CD8-positive, alpha-beta memory T cell (primary cell): ENCODE measurements around the gene FMNL3. TPM values are rescaled to one million over a fixed set of nuclear protein-coding genes. Genes with fewer than 3 reads are reported as not detected.
"Not testable (repeated sequence)": the region's sequence is repeated elsewhere in the genome, so short reads cannot be mapped to it uniquely, and the experiment has no call there.

Source experiments
- CTCF ChIA-PET: fragments of 350-600 bp; sonication (Branson Sonifier 250); formaldehyde crosslinking; loops from one replicate; lab custom pipeline; 2021; ENCODE audit warnings: antibody characterized with exemption; lab: Charles Lee
- POLR2A ChIA-PET: fragments of 350-600 bp; sonication (Branson Sonifier 250); formaldehyde crosslinking; loops from one replicate; lab custom pipeline; 2021; ENCODE audit warnings: antibody characterized with exemption; lab: Charles Lee
- DNase-seq, 5 donors: peaks; one replicate each; pipeline versions ENCODE4 v3.0.0 to v3.0.0-alpha.2; 2020 to 2022; ENCODE audit warnings: mixed read lengths in 1 of 5
- H3K27ac ChIP-seq: one replicate; pipeline ENCODE4 v1.7.0; 2013; ENCODE audit warnings: low read depth, mild to moderate bottlenecking, low read length, moderate library complexity
- H3K27me3 ChIP-seq: 2 replicates; pipeline ENCODE4 v1.7.0; 2013; ENCODE audit warnings: low read length, mild to moderate bottlenecking; ENCODE audit not compliant: insufficient read depth, poor library complexity, severe bottlenecking
- H3K36me3 ChIP-seq: 2 replicates; pipeline ENCODE4 v1.7.0; 2013; ENCODE audit warnings: mild to moderate bottlenecking, low read length, moderate library complexity; ENCODE audit not compliant: insufficient read depth
- H3K4me1 ChIP-seq: 2 replicates; pipeline ENCODE4 v1.7.0; 2013; ENCODE audit warnings: mild to moderate bottlenecking, low read length, moderate library complexity; ENCODE audit not compliant: insufficient read depth
- H3K4me3 ChIP-seq: 2 replicates; pipeline ENCODE4 v1.7.0; 2013; ENCODE audit warnings: mild to moderate bottlenecking, low read length
- H3K9me3 ChIP-seq: 2 replicates; pipeline ENCODE4 v1.7.0; 2013; ENCODE audit warnings: mild to moderate bottlenecking, low read length
- H3K27ac Mint-ChIP-seq, 8 donors: one replicate each; pipeline ENCODE4 v1.8.0; 2020 to 2021; ENCODE audit warnings: mixed read lengths in 8 of 8, mild to moderate bottlenecking in 6 of 8, inconsistent platforms in 3 of 8, moderate library complexity in 3 of 8
- H3K27me3 Mint-ChIP-seq, 2 donors: one replicate each; pipeline ENCODE4 v1.8.0; 2020 to 2021; ENCODE audit warnings: mixed read lengths in 2 of 2, mild to moderate bottlenecking in 1 of 2, moderate library complexity in 1 of 2
- H3K36me3 Mint-ChIP-seq, 3 donors: one replicate each; pipeline ENCODE4 v1.8.0; 2020 to 2021; ENCODE audit warnings: mixed read lengths in 3 of 3, inconsistent platforms in 1 of 3, mild to moderate bottlenecking in 1 of 3
- H3K4me1 Mint-ChIP-seq, 3 donors: one replicate each; pipeline ENCODE4 v1.8.0; 2020 to 2021; ENCODE audit warnings: mixed read lengths in 3 of 3, inconsistent platforms in 1 of 3, mild to moderate bottlenecking in 1 of 3
- H3K4me3 Mint-ChIP-seq, 7 donors: one replicate each; pipeline ENCODE4 v1.8.0; 2020 to 2021; ENCODE audit warnings: mixed read lengths in 7 of 7, mild to moderate bottlenecking in 6 of 7, moderate library complexity in 4 of 7, inconsistent platforms in 2 of 7
- H3K9me3 Mint-ChIP-seq, 5 donors: one replicate each; pipeline ENCODE4 v1.8.0; 2020 to 2022; ENCODE audit warnings: mixed read lengths in 5 of 5, mild to moderate bottlenecking in 3 of 5, moderate library complexity in 2 of 5, inconsistent platforms in 1 of 5
- polyA plus RNA-seq: library from polyadenylated mRNA; unstranded; fragments of 300-500 nt; fragmentation: Illumina TruSeq; gene quantifications from one replicate; pipeline ENCODE4 v1.2.3, GENCODE V29; 2021
- total RNA-seq, 2 experiments: library from RNA; stranded (reverse); gene quantifications; one replicate each; pipeline ENCODE4 v1.2.3, GENCODE V29; 2021

The FMNL3 gene
- total and polyA plus RNA-seq, 3 experiments from 2014 or later: 6.3 to 36.7 (median 35.8) TPM

DNA sequence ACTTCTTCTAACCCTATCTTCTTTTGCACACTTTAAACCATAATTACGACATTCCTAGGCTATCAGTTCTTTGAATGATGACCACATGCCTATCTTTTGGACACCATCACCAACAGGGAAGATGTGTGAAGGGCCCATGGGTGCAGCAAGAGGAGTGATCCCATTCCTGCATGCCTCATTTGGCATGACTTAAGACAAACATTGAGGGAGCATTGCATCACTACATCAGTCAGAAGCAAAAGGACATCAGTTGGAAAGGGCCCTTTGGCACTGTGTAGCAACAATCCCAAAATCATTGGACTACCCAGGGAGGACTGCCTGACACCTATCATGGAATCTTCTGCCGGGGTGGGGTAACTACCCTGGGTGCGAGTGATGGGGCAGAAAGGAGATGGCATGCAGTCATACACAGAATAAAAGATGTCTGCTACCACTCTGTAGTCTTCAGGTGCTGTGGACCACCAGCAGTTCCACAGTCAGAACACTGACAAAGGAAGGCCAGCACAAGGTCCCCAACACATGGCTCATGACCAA, 23.4 kb upstream of the FMNL3 start:
- ChIA-PET CTCF (no interaction called here), POLR2A (no interaction called here)
- H3K4me3 ChIP-seq: no peak overlapping the region
- no peaks in the 10 kb centered on the region for H3K36me3 ChIP-seq
- no peak overlapping the region for H3K27ac ChIP-seq
- Mint-ChIP-seq H3K36me3 (peaks cover 0 to 11% (median 2%) of the 10 kb centered on the region in 3 donors), H3K9me3 (peaks cover 0 to 7% (median 5%) of the 10 kb centered on the region in 5 donors), H3K4me1 (no peaks in the 10 kb centered on the region), H3K27ac (no peak overlapping the region), H3K4me3 (no peak overlapping the region), H3K27me3 (peaks cover under 1 to 17% of the 10 kb centered on the region in 2 donors)
- H3K4me1 ChIP-seq: no peaks in the 10 kb centered on the region
- no peaks in the 10 kb centered on the region for H3K27me3 ChIP-seq
- no peaks in the 10 kb centered on the region for H3K9me3 ChIP-seq
- DNase-seq: no peak

DNA sequence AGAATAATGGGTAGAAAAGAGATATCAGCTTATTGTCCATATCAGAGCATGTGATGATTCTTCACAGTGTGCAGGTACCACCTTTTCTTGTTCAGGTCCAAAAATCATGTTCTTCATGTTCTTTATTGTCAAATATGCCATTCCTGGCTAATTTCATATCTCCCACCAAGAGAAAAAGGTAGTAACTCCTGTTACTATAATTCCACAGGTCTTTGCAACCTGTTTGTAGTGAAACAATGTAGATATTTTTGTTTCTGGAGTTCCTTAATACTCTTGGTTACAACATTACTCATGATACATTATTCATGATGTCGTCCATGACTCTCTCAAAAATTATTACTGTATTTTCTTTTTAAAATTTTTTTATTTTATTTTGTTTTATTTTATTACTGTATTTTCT, 22.8 kb upstream of the FMNL3 start:
- no peak for DNase-seq
- H3K4me1 ChIP-seq: no peaks in the 10 kb centered on the region
- POLR2A ChIA-PET: no interaction called here
- Mint-ChIP-seq H3K36me3 (peaks cover 0 to 5% (median 0%) of the 10 kb centered on the region in 3 donors), H3K4me3 (no peak overlapping the region), H3K27ac (no peak overlapping the region), H3K4me1 (no peaks in the 10 kb centered on the region), H3K9me3 (peaks cover 0 to 4% (median 1%) of the 10 kb centered on the region in 5 donors), H3K27me3 (peaks cover 2 to 21% of the 10 kb centered on the region in 2 donors)
- H3K27me3 ChIP-seq: no peaks in the 10 kb centered on the region
- H3K27ac ChIP-seq: no peak overlapping the region
- no peaks in the 10 kb centered on the region for H3K9me3 ChIP-seq
- no peaks in the 10 kb centered on the region for H3K36me3 ChIP-seq
- H3K4me3 ChIP-seq: no peak overlapping the region
- CTCF ChIA-PET: no interaction called here

DNA sequence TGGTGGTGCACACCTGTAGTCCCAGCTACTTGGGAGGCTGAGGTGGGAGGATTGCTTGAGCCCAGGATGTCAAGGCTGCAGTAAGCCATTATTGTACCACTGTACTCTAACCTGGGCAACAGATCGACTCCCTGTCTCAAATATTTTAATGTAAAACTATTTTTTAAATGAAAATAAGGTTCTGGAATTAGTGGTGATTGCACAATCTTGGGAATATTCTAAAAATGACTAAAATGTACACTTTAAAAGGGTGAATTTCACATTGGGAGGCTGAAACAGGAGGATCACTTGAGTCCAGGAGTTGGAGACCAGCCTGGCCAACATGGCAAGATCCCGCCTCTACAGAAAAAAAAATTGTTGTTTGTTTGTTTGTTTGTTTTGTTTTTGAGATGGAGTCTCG, 21.2 kb upstream of the FMNL3 start:
- Histone ChIP-seq H3K27ac (no peak overlapping the region), H3K9me3 (no peaks in the 10 kb centered on the region), H3K36me3 (no peaks in the 10 kb centered on the region), H3K4me3 (no peak overlapping the region), H3K4me1 (no peaks in the 10 kb centered on the region), H3K27me3 (no peaks in the 10 kb centered on the region)
- Mint-ChIP-seq H3K27ac (no peak overlapping the region), H3K4me3 (no peak overlapping the region), H3K4me1 (no peaks in the 10 kb centered on the region), H3K27me3 (peaks cover 13 to 28% of the 10 kb centered on the region in 2 donors), H3K9me3 (no peaks in the 10 kb centered on the region), H3K36me3 (no peaks in the 10 kb centered on the region)
- CTCF ChIA-PET: interaction anchor here (1.2 kb wide), 1 partner anchor 13 kb away, joined by 4 read pairs; the partner anchor contains the start of gene TMBIM6
- POLR2A ChIA-PET: no interaction called here
- no peak for DNase-seq

DNA sequence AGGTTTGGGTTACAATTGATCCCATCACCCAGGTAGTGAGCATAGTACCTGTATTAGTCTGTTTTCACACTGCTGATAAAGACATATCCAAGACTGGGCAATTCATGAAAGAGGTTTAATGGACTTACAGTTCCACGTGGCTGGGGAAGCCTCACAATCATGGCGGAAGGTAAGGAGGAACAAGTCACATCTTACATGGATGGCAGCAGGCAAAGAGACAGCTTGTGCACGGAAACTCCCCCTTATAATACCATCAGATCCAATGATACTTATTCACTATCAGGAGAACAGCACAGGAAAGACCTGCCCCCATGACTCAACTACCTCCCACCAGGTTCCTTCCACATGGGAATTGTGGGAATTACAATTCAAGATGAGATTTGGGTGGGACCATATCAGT, 14.2 kb upstream of the FMNL3 start:
- POLR2A ChIA-PET, CTCF ChIA-PET, H3K9me3 Mint-ChIP-seq, H3K36me3 Mint-ChIP-seq, H3K4me3 ChIP-seq, H3K27ac ChIP-seq, H3K36me3 ChIP-seq, H3K9me3 ChIP-seq, DNase-seq, H3K4me3 Mint-ChIP-seq, H3K27me3 ChIP-seq, H3K4me1 ChIP-seq, H3K4me1 Mint-ChIP-seq: not testable (repeated sequence)
- Mint-ChIP-seq H3K27me3 (peaks cover 13 to 16% of the 10 kb centered on the region in 2 donors), H3K27ac (peak overlapping the region in 1 of 8 donors; percentile 46)

DNA sequence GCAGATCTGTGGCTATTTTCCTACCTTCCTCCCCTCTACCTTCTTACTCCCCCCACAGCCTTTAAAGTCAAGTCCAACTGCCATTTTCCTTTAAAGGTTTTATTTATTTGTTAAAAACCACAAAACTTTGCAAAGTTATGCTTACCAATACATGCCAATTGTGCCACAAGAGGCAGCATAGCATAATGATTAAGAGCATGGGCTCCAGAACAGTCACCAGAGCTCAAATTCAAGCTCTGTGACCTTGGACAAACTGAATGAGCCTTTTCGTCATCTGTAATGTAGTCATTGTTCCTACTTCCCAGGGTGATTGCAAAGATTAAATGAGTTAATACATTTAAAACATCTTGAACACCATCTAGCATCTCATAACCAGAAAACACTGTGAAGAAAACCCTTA, 13.0 kb upstream of the FMNL3 start:
- H3K4me3 Mint-ChIP-seq: no peak overlapping the region
- Histone ChIP-seq H3K27ac (no peak overlapping the region), H3K9me3 (no peaks in the 10 kb centered on the region), H3K4me3 (no peak overlapping the region), H3K36me3 (no peaks in the 10 kb centered on the region), H3K27me3 (no peaks in the 10 kb centered on the region), H3K4me1 (no peaks in the 10 kb centered on the region)
- no peaks in the 10 kb centered on the region for H3K36me3 Mint-ChIP-seq
- ChIA-PET POLR2A (no interaction called here), CTCF (interaction anchor here (1.1 kb wide), 1 partner anchor 84 kb away, joined by 3 read pairs; no protein-coding TSS in a partner anchor)
- peaks cover 12 to 14% of the 10 kb centered on the region in 2 donors for H3K27me3 Mint-ChIP-seq
- no peak overlapping the region for H3K27ac Mint-ChIP-seq
- DNase-seq: no peak
- no peaks in the 10 kb centered on the region for H3K4me1 Mint-ChIP-seq
- H3K9me3 Mint-ChIP-seq: no peaks in the 10 kb centered on the region

DNA sequence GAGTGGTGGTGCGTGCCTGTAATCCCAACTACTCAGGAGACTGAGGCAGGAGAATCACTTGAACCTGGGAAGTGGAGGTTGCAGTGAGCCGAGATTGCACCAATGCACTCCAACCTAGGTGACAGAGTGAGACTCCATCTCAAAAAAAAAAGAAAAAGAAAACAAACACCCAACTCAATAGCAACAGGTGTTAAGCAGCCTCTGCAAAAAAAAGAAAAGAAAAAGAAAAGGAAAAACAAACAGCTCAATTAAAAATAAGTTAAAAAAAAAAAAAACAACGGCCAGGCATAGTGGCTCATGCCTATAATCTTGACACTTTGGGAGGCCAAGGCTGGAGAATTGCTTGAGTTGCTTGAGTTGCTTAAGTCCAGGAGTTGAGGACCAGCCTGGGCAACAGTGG, 10.6 kb upstream of the FMNL3 start:
- H3K27me3 Mint-ChIP-seq: peaks cover 5 to 16% of the 10 kb centered on the region in 2 donors
- not testable (repeated sequence) for H3K4me3 Mint-ChIP-seq, H3K4me1 Mint-ChIP-seq, H3K9me3 Mint-ChIP-seq, H3K36me3 ChIP-seq, H3K9me3 ChIP-seq, H3K27ac Mint-ChIP-seq, H3K36me3 Mint-ChIP-seq, H3K27me3 ChIP-seq, H3K4me1 ChIP-seq, DNase-seq, H3K4me3 ChIP-seq, H3K27ac ChIP-seq
- ChIA-PET POLR2A (interaction anchor here (0.6 kb wide), 1 partner anchor 46 kb away, joined by 3 read pairs; no protein-coding TSS in a partner anchor), CTCF (interaction anchor here (0.8 to 4.1 kb wide), 5 partner anchors 24 to 121 kb away, joined by 3 to 21 read pairs (median 3); partner anchors contain the start of gene TMBIM6)

DNA sequence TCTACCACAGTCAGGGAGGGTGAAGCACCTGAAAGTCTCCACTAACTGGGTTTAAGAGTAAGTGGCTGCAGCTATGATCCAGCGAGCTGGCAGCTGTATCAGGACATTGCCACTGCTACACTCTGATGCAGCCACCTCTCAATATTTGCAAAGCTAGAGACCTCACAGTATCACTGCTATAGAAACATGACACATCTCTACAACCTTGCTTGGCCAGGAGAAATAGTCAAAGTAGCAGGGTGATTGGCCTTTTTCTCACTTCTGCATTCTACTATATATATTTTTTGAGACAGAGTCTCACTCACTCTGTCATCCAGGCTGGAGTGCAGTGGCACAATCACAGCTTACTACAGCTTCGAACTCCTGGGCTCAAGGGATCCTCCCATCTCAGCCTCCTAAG, 9.3 kb upstream of the FMNL3 start:
- H3K27ac Mint-ChIP-seq: no peak overlapping the region
- Histone ChIP-seq H3K4me3 (no peak overlapping the region), H3K9me3 (no peaks in the 10 kb centered on the region), H3K27me3 (no peaks in the 10 kb centered on the region), H3K4me1 (no peaks in the 10 kb centered on the region), H3K36me3 (no peaks in the 10 kb centered on the region), H3K27ac (no peak overlapping the region)
- peaks cover 5 to 24% of the 10 kb centered on the region in 2 donors for H3K27me3 Mint-ChIP-seq
- ChIA-PET POLR2A (no interaction called here), CTCF (interaction anchor here (1.2 to 4.1 kb wide), 3 partner anchors 25 to 122 kb away, joined by 3 to 21 read pairs (median 3); partner anchors contain the start of gene TMBIM6)
- no peak overlapping the region for H3K4me3 Mint-ChIP-seq
- H3K4me1 Mint-ChIP-seq: no peaks in the 10 kb centered on the region
- no peak for DNase-seq
- no peaks in the 10 kb centered on the region for H3K36me3 Mint-ChIP-seq
- no peaks in the 10 kb centered on the region for H3K9me3 Mint-ChIP-seq

DNA sequence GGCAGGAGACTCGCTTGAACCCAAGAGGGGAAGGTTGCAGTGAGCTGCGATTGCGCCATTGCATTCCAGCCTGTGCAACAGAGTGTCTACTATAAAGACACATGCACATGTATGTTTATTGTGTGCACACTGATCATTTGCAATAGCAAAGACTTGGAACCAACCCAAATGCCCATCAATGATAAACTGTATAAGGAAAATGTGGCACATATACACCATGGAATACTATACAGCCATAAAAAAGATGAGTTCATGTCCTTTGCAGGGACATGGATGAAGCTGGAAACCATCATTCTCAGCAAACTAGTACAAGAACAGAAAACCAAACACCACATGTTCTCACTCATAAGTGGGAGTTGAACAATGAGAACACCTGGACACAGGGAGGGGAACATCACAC, 6.7 kb upstream of the FMNL3 start:
- H3K27me3 Mint-ChIP-seq: peaks cover 7 to 24% of the 10 kb centered on the region in 2 donors
- H3K9me3 ChIP-seq, H3K27me3 ChIP-seq, DNase-seq, H3K36me3 ChIP-seq, H3K4me1 Mint-ChIP-seq, H3K36me3 Mint-ChIP-seq, H3K4me3 Mint-ChIP-seq, H3K27ac Mint-ChIP-seq, H3K4me1 ChIP-seq, H3K27ac ChIP-seq, POLR2A ChIA-PET, H3K4me3 ChIP-seq, H3K9me3 Mint-ChIP-seq: not testable (repeated sequence)
- CTCF ChIA-PET: interaction anchor here (13.9 kb wide), 1 partner anchor 69 kb away, joined by 248 read pairs; no protein-coding TSS in a partner anchor
